GM19467 (cell line): Measurements from ENCODE around the gene TUBGCP5.
"Not testable (repeated sequence)": the region's sequence is repeated elsewhere in the genome, so short reads cannot be mapped to it uniquely, and the experiment has no call there.

Experiments used
- ATAC-seq: cut with Tn5 transposase; IDR thresholded peaks from one replicate; pipeline ENCODE4 v1.9.1; 2021; ENCODE audit warnings: mild to moderate bottlenecking, moderate library complexity; ENCODE audit not compliant: unreplicated experiment

Gene TUBGCP5

DNA sequence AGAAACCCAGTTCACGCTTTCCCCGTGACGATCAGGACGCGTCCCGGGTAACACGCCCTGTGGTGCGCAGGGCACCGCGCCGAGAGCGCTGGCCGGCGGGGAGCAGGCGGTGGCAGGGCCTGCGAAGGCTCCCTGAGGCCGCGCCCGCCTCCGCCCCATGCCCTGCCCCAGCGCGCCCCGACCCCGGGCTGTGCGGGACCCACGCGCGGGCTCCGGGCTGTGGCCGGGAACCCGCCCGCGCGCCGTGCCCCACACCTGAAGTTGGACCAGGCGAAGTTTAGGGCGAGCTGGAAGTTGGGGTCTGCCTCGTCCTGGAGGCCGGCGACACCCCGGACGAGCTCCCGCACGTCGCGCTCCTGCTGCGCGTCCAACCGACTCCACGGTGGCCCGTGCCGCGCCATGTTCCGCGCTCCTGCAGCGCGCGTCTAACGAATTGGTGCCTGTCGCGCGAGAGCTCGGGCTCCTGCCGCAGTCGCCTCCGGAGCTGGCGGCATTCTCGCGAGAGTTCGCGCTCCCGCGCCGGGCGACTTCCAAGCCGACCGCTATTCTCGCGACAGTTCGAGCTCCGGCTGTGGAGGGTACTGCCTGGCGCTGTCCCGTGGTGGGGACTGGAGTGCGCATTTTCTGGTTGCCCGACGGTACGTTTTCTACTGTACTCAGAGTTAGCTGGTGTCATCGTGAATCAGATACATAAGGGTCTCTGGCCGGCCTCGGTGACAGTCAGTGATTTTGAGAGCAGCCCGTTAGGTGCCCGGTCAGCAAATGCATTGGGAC is at the start of gene TUBGCP5:
TSS of gene TUBGCP5 (minus strand) at position 427 of the 774 bp plus-strand sequence. CDS start at position 401, 26 bp downstream.
- peak; percentile 95 for ATAC-seq

DNA sequence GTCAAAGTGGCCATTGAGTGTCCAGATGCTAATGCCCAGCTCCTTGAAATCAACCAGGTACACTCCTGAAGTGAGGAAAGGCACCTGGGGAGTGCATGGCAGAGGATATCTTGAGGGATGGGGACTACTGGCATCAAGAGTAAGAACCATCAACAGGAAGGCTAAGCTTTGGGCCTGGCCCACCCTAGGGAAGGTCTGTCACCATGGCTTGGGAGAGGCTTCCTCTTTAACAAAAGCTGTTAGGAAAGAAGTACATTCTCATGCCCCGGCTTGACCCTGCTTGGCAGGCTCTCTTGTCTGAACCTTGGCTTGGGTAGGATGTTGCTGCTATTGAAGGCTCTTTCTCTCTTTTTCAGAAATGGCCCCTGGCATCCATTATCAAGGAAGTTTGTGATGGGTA is 43.7 kb upstream of the TUBGCP5 start:
- ATAC-seq, result no peak

DNA sequence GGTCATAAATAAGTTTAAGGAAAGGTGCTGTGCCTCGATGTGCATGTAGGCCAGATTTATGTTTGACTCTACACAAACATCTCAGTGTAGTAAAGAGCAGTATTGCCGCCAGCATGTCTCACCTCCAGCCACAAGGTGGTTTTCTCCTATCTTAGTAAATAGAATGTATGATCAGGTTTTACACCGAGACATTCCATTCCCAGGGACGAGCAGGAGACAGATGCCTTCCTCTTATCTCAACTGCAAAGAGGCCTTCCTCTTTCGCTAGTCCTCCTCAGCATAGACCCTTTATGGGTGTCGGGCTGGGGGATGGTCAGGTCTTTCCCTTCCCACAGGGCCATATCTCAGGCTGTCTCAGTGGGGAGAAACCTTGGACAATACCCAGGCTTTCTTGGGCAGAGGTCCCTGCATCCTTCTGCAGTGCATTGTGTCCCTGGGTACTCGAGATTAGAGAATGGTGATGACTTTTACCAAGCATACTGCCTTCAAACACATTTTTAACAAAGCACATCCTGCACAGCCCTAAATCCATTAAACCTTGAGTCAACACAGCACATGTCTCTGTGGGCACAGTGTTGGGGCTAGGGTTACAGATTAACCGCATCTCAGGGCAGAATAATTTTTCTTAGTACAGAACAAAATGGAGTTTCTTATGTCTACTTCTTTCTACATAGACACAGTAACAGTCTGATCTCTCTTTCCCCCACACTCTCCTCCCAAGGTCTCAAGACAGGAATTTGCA is 42.8 kb upstream of the TUBGCP5 start:
- ATAC-seq, result not testable (repeated sequence)

DNA sequence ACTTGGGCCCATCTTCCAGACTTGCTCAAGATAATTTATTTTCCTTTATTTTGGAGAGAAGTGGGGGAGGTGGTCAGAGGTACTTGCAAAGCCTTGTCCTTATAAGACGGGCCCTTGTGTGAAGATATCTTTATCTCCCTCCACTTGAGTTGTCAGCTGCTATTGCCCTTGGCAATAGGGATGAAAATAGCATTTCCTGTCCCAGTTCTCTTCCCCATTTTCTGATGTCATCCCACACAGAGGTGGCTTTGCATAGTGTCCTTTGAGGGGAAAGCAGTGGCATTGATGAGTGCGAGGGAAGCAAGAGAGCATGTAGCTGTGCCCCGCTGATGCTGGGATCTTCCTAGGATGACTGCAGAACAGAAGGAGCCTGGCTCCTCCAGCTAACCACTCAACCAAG is 41.9 kb upstream of the TUBGCP5 start:
- no peak for ATAC-seq

DNA sequence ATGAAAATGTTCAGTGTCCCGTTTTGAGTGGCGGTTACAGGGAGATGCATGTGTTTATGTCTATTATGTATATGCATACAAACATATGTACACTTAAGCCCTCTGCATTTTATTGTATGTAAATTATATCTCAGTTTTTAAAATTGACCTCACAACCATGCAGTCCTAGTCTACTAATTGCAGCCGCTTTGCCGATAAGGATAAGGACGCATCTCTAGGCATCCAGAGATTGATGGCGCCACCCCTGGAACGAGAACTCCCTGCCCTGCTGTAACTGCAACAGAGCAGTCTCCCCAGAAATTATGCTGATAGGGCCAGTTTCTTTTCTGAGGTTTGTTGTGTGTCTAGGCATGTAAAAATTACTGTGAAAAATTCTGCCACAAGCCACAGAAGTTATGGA is 40.4 kb upstream of the TUBGCP5 start:
- no peak for ATAC-seq

GRCh38 chr15:23075927-23076326 is 36.6 kb upstream of the TUBGCP5 start:
- ATAC-seq, result no peak

DNA sequence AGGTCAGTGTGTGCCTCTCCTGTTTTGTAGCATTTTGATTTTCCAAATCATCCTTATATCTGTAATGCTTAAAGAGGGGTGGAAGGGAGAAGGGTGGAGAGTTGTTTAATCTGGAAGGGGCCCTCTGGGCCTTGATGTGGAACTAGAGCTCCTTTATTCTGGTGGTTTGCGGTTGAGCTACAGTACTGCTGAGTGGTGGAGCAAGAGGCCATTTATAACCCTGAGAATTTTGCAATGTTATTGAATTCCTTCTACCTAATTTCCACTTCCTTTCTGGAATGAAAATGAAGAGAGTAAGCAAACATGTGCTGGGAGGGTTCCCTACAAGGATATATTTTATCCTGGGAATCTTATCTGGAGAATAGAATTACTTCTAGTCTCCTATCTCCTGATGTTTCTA is 35.3 kb upstream of the TUBGCP5 start:
- ATAC-seq, result no peak

- no peak for ATAC-seq
Measured at GRCh38 chr15:23073890-23074646, 34.7 kb upstream of the TUBGCP5 start.

DNA sequence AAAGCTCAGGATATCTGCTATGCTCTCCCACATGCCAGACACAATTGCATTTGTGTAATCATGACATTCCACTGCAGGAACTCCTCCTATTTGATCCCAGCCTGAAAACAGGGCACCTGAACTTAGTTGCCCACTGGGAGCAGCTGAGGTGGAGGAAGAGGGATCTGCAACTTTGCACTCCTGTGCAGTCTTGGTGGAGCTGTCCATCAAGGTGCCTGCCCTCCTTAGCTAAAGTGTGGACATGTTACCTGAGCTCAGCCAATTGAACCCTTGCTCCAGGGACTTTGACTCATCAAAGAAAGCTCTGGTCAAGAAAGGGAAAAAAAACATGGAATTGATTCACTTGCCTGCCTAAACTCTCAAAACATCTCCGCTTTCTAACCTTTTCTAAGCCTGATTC is 33.3 kb upstream of the TUBGCP5 start:
- no peak for ATAC-seq

GRCh38 chr15:23069496-23070166 is 30.3 kb upstream of the TUBGCP5 start:
- ATAC-seq, result no peak

DNA sequence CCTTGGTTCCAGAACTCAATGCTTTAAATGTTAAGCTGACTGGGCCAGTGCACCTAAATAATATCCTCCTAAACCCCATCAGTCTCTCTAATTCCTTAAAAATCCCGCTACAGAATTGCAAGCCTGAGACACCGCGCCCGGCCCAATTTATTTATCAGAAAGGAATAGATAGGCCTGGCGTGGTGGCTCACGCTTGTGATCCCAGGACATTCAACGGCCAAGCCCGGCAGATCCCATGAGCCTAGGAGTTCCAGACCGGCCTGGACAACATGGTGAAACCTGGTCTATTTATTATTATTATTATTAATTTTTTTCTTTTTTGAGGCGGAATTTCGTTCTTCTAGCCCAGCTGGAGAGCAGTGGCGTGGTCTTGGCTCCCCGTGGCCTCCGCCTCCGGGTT is 28.0 kb upstream of the TUBGCP5 start:
- ATAC-seq, result no peak

GRCh38 chr15:23065836-23066235 is 26.5 kb upstream of the TUBGCP5 start:
- no peak for ATAC-seq

GRCh38 chr15:23064156-23064555 is 24.8 kb upstream of the TUBGCP5 start:
- no peak for ATAC-seq

GRCh38 chr15:23057707-23058106 is 18.3 kb upstream of the TUBGCP5 start:
- no peak for ATAC-seq

DNA sequence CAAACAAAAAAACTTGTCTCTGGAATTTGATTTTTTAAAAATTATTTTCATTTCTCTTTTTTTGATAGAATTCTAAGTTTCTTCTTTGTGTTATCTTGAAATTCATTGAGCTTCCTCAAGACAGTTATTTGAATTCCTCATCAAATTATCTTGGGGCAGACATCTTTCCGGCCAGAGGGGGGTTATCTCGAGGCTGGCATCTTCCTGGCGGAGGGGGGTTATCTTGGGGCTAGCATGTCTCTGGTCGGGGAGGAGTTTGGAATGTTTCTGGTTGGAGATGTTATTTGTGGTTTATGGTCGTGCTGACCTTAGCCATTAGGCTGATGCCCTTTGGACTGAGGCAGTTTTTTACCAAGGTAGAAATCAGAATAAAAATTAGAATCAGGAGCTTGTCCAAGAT is 15.9 kb upstream of the TUBGCP5 start:
- no peak for ATAC-seq

DNA sequence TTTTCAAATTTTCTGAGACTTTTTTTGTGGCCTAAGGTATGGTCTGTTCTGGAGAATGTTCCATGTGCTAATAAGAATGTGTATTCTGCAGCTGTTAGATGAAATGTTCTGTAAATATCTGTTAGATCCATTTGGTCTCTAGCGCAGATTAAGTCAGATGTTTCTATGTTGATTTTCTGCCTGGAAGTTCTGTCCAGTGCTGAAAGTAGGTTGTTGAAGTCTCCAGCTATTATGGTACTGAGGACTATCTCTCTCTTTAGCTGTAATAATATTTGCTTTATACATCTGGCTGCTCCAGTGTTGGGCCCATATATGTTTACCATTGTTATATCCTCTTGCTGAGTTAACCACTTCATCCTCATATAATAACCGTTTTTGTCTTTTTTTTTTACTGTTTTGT is 13.2 kb upstream of the TUBGCP5 start:
- ATAC-seq, result no peak

- ATAC-seq, result no peak
Measured at GRCh38 chr15:23050708-23051107, 11.3 kb upstream of the TUBGCP5 start.

DNA sequence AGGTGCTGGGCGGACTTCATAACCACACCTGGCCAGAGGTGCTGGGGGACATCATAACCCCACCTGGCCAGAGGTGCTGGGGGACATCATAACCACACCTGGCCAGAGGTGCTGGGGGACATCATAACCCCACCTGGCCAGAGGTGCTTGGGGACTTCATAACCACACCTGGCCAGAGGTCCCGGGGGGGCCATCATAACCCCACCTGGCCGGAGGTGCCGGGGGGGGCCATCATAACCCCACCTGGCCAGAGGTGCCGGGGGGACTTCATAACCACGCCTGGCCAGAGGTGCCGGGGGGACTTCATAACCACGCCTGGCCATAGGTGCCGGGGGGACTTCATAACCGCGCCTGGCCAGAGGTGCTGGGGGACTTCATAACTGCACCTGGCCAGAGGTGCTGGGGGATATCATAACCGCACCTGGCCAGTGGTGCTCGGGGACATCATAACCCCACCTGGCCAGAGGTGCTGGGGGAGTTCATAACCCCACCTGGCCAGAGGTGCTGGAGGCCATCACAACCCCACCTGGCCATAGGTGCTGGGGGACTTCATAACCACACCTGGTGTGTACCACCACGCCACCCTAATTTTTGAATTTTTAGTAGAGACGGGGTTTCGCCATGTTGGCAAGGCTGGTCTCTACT is 10.7 kb upstream of the TUBGCP5 start:
- no peak for ATAC-seq

GRCh38 chr15:23048572-23049282 is 9.4 kb upstream of the TUBGCP5 start:
- ATAC-seq, result not testable (repeated sequence)

GRCh38 chr15:23043987-23044386 is 4.6 kb upstream of the TUBGCP5 start:
- ATAC-seq, result not testable (repeated sequence)
